CD14-positive monocyte (primary cell): ENCODE data around the gene ABCC12. TPM values are rescaled to one million over a fixed set of nuclear protein-coding genes. Genes with fewer than 3 reads are reported as not detected.

Experiments used
- DNase-seq, 3 donors: peaks; one replicate each; pipeline ENCODE4 v3.0.0-alpha.2; 2011 to 2022
- H2AFZ ChIP-seq: 2 replicates; pipeline ENCODE4 v1.6.0; 2012; ENCODE audit warnings: mild to moderate bottlenecking, low read depth, low read length, inconsistent platforms; ENCODE audit not compliant: insufficient read depth, poor library complexity, severe bottlenecking
- H3K27ac ChIP-seq, 2 donors: 1 replicate in 1 of 2; 2 replicates in 1 of 2; pipeline ENCODE4 v1.5.1; 2012 to 2013; ENCODE audit warnings: low read length in 2 of 2, control low read depth in 1 of 2, inconsistent platforms in 1 of 2, low read depth in 1 of 2, mild to moderate bottlenecking in 1 of 2
- H3K27me3 ChIP-seq, 2 donors: one replicate each; pipeline versions ENCODE4 v1.6.0 to v1.6.1; 2011 to 2013; ENCODE audit warnings: low read length in 2 of 2; ENCODE audit not compliant: control insufficient read depth in 2 of 2, insufficient read depth in 2 of 2
- H3K36me3 ChIP-seq, 2 donors: replicated peaks in 1 of 2; 1 replicate in 1 of 2; 2 replicates in 1 of 2; pipeline versions ENCODE4 v1.5.1 to v1.6.1; 2012 to 2013; ENCODE audit warnings: low read length in 2 of 2, control low read depth in 1 of 2, inconsistent platforms in 1 of 2, mild to moderate bottlenecking in 1 of 2; ENCODE audit not compliant: insufficient read depth in 2 of 2, control insufficient read depth in 1 of 2
- H3K4me1 ChIP-seq, 2 donors: 1 replicate in 1 of 2; 2 replicates in 1 of 2; pipeline versions ENCODE4 v1.5.1 to v1.6.1; 2012 to 2013; ENCODE audit warnings: low read length in 2 of 2, control low read depth in 1 of 2, inconsistent platforms in 1 of 2, mild to moderate bottlenecking in 1 of 2, moderate library complexity in 1 of 2; ENCODE audit not compliant: insufficient read depth in 2 of 2, control insufficient read depth in 1 of 2
- H3K4me2 ChIP-seq: replicated peaks from 2 replicates; pipeline ENCODE3; 2012; ENCODE audit warnings: low read length, moderate library complexity, mild to moderate bottlenecking; ENCODE audit not compliant: poor library complexity, severe bottlenecking; ENCODE audit errors: extremely low read depth
- H3K4me3 ChIP-seq, 3 experiments: fragments of 200-600 bp in 1 of 3; sonication (generic) in 1 of 3; replicated peaks in 1 of 3; 1 replicate in 2 of 3; 2 replicates in 1 of 3; pipeline ENCODE4 v1.5.1; 2011 to 2013; ENCODE audit warnings: low read length in 3 of 3, mild to moderate bottlenecking in 3 of 3, control low read depth in 2 of 3, low read depth in 2 of 3, inconsistent platforms in 1 of 3, moderate library complexity in 1 of 3
- H3K79me2 ChIP-seq: 2 replicates; pipeline ENCODE4 v1.6.0; 2012; ENCODE audit warnings: mild to moderate bottlenecking, control low read depth, inconsistent platforms, low read length, moderate library complexity; ENCODE audit not compliant: insufficient read depth
- H3K9ac ChIP-seq: 2 replicates; pipeline ENCODE4 v1.6.0; 2017; ENCODE audit warnings: low read length, mild to moderate bottlenecking; ENCODE audit not compliant: insufficient read depth, poor library complexity, severe bottlenecking
- H3K9me3 ChIP-seq, 2 donors: replicated peaks in 1 of 2; 1 replicate in 1 of 2; 2 replicates in 1 of 2; pipeline versions ENCODE4 v1.5.1 to v1.6.1; 2012 to 2013; ENCODE audit warnings: low read length in 2 of 2, control low read depth in 1 of 2; ENCODE audit not compliant: control insufficient read depth in 1 of 2, insufficient read depth in 1 of 2
- H4K20me1 ChIP-seq: 2 replicates; pipeline ENCODE4 v1.6.0; 2012; ENCODE audit warnings: mild to moderate bottlenecking, low read length, control low read depth, moderate library complexity; ENCODE audit not compliant: insufficient read depth
- H3K27ac Mint-ChIP-seq, 7 donors: one replicate each; pipeline ENCODE4 v1.8.0; 2020; ENCODE audit warnings: mild to moderate bottlenecking in 7 of 7, mixed read lengths in 7 of 7, moderate library complexity in 6 of 7, inconsistent platforms in 2 of 7
- H3K27me3 Mint-ChIP-seq, 3 donors: one replicate each; pipeline ENCODE4 v1.8.0; 2021 to 2022; ENCODE audit warnings: low read depth in 3 of 3, mild to moderate bottlenecking in 3 of 3, mixed read lengths in 3 of 3, moderate library complexity in 3 of 3, inconsistent platforms in 1 of 3
- H3K36me3 Mint-ChIP-seq, 2 donors: one replicate each; pipeline ENCODE4 v1.8.0; 2020; ENCODE audit warnings: mixed read lengths in 2 of 2, inconsistent platforms in 1 of 2, mild to moderate bottlenecking in 1 of 2
- H3K4me1 Mint-ChIP-seq: one replicate; pipeline ENCODE4 v1.8.0; 2020; ENCODE audit warnings: mild to moderate bottlenecking, mixed read lengths
- H3K4me3 Mint-ChIP-seq, 2 donors: one replicate each; pipeline ENCODE4 v1.8.0; 2020; ENCODE audit warnings: mild to moderate bottlenecking in 2 of 2, mixed read lengths in 2 of 2, moderate library complexity in 1 of 2
- H3K9me3 Mint-ChIP-seq, 7 donors: one replicate each; pipeline ENCODE4 v1.8.0; 2020 to 2022; ENCODE audit warnings: mixed read lengths in 7 of 7, mild to moderate bottlenecking in 6 of 7, moderate library complexity in 6 of 7, inconsistent platforms in 2 of 7
- WGBS: methylation state at CpG from one replicate; pipeline ENCODE4 v1.1.5; 2013; ENCODE audit warnings: missing lambda C conversion rate; ENCODE audit not compliant: insufficient coverage; 5-methylcytosine and 5-hydroxymethylcytosine counted together
- intact Hi-C, 2 donors: fragments of 100-400 bp; cut with micrococcal nuclease; formaldehyde crosslinking; loops; one replicate each; pipeline versions ENCODE4 v1.15.0 to v1.15.1; 2023
- polyA plus RNA-seq, 3 donors: library from polyadenylated mRNA; depleted of rRNA in 1 of 3; unstranded in 2 of 3; stranded (reverse) in 1 of 3; fragments of 300-500 nt in 2 of 3; fragments of >200 nt in 1 of 3; fragmentation: Illumina TruSeq in 2 of 3; gene quantifications; 1 replicate in 2 of 3; 2 replicates in 1 of 3; pipeline ENCODE4 v1.2.3, GENCODE V29; 2012 to 2021
- TF ChIP-seq, protein P1 (sequence below): fragments of 200-600 bp; IDR thresholded peaks from one replicate; pipeline ENCODE4 v1.8.0; 2022; ENCODE audit warnings: antibody characterized with exemption, mild to moderate bottlenecking

ABCC12 gene
- polyA plus RNA-seq, 3 donors, result not detected

DNA sequence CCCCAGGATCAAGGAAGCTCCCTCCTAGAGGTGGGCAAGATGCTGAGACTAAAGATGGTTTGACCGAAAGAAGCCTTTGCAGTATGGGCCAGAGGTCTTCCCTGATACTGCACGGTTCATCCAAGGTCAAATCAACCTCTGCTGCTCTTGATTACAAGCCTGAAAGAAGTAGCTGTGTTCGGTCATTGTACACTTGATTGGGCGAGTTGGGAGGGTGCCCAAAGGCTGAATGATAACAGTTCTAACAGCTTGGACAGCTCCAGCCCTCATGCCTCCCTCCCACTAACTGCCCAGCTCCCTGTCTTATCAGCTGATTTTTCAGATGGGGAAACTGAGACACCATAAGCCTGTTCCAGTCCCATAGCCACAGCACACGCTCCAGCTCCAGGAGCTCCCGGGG is 42.8 kb downstream of the ABCC12 start:
- TF ChIP-seq, protein P1, sequence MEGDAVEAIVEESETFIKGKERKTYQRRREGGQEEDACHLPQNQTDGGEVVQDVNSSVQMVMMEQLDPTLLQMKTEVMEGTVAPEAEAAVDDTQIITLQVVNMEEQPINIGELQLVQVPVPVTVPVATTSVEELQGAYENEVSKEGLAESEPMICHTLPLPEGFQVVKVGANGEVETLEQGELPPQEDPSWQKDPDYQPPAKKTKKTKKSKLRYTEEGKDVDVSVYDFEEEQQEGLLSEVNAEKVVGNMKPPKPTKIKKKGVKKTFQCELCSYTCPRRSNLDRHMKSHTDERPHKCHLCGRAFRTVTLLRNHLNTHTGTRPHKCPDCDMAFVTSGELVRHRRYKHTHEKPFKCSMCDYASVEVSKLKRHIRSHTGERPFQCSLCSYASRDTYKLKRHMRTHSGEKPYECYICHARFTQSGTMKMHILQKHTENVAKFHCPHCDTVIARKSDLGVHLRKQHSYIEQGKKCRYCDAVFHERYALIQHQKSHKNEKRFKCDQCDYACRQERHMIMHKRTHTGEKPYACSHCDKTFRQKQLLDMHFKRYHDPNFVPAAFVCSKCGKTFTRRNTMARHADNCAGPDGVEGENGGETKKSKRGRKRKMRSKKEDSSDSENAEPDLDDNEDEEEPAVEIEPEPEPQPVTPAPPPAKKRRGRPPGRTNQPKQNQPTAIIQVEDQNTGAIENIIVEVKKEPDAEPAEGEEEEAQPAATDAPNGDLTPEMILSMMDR, result no peak
- H3K4me3 ChIP-seq, result no peak overlapping the region
- H3K36me3 ChIP-seq, result no peaks in the 10 kb centered on the region
- no peak overlapping the region for H3K27ac Mint-ChIP-seq
- H3K27ac ChIP-seq, result no peak overlapping the region
- H3K9me3 Mint-ChIP-seq, result no peaks in the 10 kb centered on the region
- no peaks in the 10 kb centered on the region for H3K4me1 ChIP-seq
- no peak overlapping the region for H3K4me3 Mint-ChIP-seq
- no peak overlapping the region for H3K9ac ChIP-seq
- no peaks in the 10 kb centered on the region for H3K79me2 ChIP-seq
- intact Hi-C loops, result no loop called here
- H3K4me1 Mint-ChIP-seq, result peaks cover 3% of the 10 kb centered on the region
- H2AFZ ChIP-seq, result no peak overlapping the region
- H4K20me1 ChIP-seq, result no peaks in the 10 kb centered on the region
- H3K4me2 ChIP-seq, result no peak overlapping the region
- peaks cover 4 to 7% (median 5%) of the 10 kb centered on the region in 3 donors for H3K27me3 Mint-ChIP-seq
- no peaks in the 10 kb centered on the region for H3K9me3 ChIP-seq
- H3K27me3 ChIP-seq, result no peaks in the 10 kb centered on the region
- H3K36me3 Mint-ChIP-seq, result no peaks in the 10 kb centered on the region
- DNase-seq, result no peak
- 83% methylated on average over 4 of the region's 6 CpGs for whole genome bisulfite sequencing

DNA sequence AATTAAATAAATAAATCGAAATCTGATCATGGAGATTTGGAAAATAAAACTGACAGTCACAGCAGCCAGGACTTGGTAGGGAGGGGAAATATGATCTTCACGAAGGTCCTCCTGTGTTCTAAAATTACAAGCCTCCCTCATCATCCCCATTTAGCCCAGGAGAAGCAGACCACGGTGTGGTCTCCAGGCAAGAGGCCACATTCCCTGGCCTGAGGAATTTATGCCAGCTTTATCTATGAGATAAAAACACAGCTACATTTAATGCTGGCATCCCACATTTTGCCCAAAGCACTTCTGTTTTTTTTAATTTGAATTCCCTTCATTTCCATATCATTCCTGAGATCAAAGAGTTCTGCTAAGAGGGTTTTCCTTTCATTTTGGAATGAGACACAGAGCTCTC is 43.2 kb downstream of the ABCC12 start:
- Histone ChIP-seq H3K79me2 (no peaks in the 10 kb centered on the region), H3K4me2 (no peak overlapping the region), H3K9me3 (no peaks in the 10 kb centered on the region), H3K27me3 (no peaks in the 10 kb centered on the region), H3K4me3 (no peak overlapping the region), H3K27ac (no peak overlapping the region), H3K4me1 (no peaks in the 10 kb centered on the region), H3K9ac (no peak overlapping the region), H3K36me3 (no peaks in the 10 kb centered on the region), H2AFZ (no peak overlapping the region), H4K20me1 (no peaks in the 10 kb centered on the region)
- TF ChIP-seq, protein P1, result no peak
- Mint-ChIP-seq H3K36me3 (no peaks in the 10 kb centered on the region), H3K9me3 (no peaks in the 10 kb centered on the region), H3K27ac (no peak overlapping the region), H3K27me3 (peaks cover 5 to 7% (median 5%) of the 10 kb centered on the region in 3 donors), H3K4me1 (peaks cover 3% of the 10 kb centered on the region), H3K4me3 (no peak overlapping the region)
- 67% methylated on average over 1 of the region's 3 CpGs for WGBS
- no peak for DNase-seq
- intact Hi-C loops, result no loop called here
